Nephron progenitor cell (in vitro differentiated cells): ENCODE measurements around the gene CACNA1C.

ENCODE experiments used
- DNase-seq: peaks from one replicate; pipeline ENCODE4 v3.0.0; 2021
- H3K27ac Mint-ChIP-seq: 2 replicates; pipeline ENCODE4 v1.8.0; 2021; ENCODE audit warnings: mild to moderate bottlenecking, moderate library complexity, mixed read lengths
- H3K27me3 Mint-ChIP-seq: 2 replicates; pipeline ENCODE4 v1.8.0; 2021; ENCODE audit warnings: mild to moderate bottlenecking, low read depth, mixed read lengths; ENCODE audit not compliant: poor library complexity
- H3K36me3 Mint-ChIP-seq: 2 replicates; pipeline ENCODE4 v1.8.0; 2021; ENCODE audit warnings: low read depth, mixed read lengths
- H3K4me1 Mint-ChIP-seq: 2 replicates; pipeline ENCODE4 v1.8.0; 2021; ENCODE audit warnings: mixed read lengths
- H3K4me3 Mint-ChIP-seq: 2 replicates; pipeline ENCODE4 v1.8.0; 2021; ENCODE audit warnings: mild to moderate bottlenecking, moderate library complexity, mixed read lengths
- H3K9me3 Mint-ChIP-seq: 2 replicates; pipeline ENCODE4 v1.8.0; 2021; ENCODE audit warnings: mild to moderate bottlenecking, moderate library complexity, mixed read lengths
- TF ChIP-seq, protein P1 (sequence below): fragments of 200-600 bp; sonication (generic); IDR thresholded peaks from 2 replicates; pipeline ENCODE4 v1.5.0; 2021; ENCODE audit warnings: antibody characterized with exemption

The CACNA1C gene

GRCh38 chr12:2271961-2272360 lies 219.2 kb downstream of the CACNA1C start:
- no peak for DNase-seq
- H3K27me3 Mint-ChIP-seq = peaks cover 33% of the 10 kb centered on the region
- H3K4me1 Mint-ChIP-seq = peaks cover 20% of the 10 kb centered on the region
- no peaks in the 10 kb centered on the region for H3K9me3 Mint-ChIP-seq
- no peak overlapping the region for H3K4me3 Mint-ChIP-seq
- no peaks in the 10 kb centered on the region for H3K36me3 Mint-ChIP-seq
- TF ChIP-seq, protein P1, sequence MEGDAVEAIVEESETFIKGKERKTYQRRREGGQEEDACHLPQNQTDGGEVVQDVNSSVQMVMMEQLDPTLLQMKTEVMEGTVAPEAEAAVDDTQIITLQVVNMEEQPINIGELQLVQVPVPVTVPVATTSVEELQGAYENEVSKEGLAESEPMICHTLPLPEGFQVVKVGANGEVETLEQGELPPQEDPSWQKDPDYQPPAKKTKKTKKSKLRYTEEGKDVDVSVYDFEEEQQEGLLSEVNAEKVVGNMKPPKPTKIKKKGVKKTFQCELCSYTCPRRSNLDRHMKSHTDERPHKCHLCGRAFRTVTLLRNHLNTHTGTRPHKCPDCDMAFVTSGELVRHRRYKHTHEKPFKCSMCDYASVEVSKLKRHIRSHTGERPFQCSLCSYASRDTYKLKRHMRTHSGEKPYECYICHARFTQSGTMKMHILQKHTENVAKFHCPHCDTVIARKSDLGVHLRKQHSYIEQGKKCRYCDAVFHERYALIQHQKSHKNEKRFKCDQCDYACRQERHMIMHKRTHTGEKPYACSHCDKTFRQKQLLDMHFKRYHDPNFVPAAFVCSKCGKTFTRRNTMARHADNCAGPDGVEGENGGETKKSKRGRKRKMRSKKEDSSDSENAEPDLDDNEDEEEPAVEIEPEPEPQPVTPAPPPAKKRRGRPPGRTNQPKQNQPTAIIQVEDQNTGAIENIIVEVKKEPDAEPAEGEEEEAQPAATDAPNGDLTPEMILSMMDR = no peak
- peak overlapping the region; percentile 19 for H3K27ac Mint-ChIP-seq

GRCh38 chr12:2273288-2273687 lies 220.5 kb downstream of the CACNA1C start:
- DNase-seq = no peak
- H3K27me3 Mint-ChIP-seq = peaks cover 34% of the 10 kb centered on the region
- H3K4me1 Mint-ChIP-seq = peaks cover 26% of the 10 kb centered on the region

DNA sequence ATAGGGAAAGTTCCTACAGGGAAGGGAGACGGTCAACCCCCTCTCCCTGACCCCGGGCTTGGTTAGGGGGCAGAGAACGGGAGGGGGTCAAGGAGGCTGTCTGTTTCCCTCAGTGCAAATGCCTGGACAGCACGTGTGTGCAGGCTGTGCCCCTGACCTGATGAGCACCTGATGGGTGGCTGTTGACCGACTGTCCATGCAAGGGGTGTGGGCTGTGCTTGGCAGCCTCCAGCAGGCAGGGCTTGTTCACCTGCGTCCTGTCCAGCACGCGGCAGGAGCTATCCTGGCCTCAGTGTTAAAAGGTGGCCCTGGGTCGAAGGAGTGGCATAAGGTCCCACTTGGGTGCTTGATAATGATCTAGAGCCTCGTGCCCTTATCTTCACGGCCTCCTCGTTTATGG lies 221.0 kb downstream of the CACNA1C start:
- TF ChIP-seq, protein P1 = no peak
- peaks cover 26% of the 10 kb centered on the region for H3K4me1 Mint-ChIP-seq
- no peaks in the 10 kb centered on the region for H3K9me3 Mint-ChIP-seq
- H3K27ac Mint-ChIP-seq = no peak overlapping the region
- no peak overlapping the region for H3K4me3 Mint-ChIP-seq
- H3K27me3 Mint-ChIP-seq = peaks cover 31% of the 10 kb centered on the region
- no peaks in the 10 kb centered on the region for H3K36me3 Mint-ChIP-seq
- DNase-seq = no peak

More at GRCh38 chr12:2273288-2273687, 220.5 kb downstream of the CACNA1C start:
- no peak overlapping the region for H3K4me3 Mint-ChIP-seq
- TF ChIP-seq, protein P1 = no peak
- peak overlapping the region; percentile 5 for H3K27ac Mint-ChIP-seq
- no peaks in the 10 kb centered on the region for H3K36me3 Mint-ChIP-seq
- no peaks in the 10 kb centered on the region for H3K9me3 Mint-ChIP-seq

DNA sequence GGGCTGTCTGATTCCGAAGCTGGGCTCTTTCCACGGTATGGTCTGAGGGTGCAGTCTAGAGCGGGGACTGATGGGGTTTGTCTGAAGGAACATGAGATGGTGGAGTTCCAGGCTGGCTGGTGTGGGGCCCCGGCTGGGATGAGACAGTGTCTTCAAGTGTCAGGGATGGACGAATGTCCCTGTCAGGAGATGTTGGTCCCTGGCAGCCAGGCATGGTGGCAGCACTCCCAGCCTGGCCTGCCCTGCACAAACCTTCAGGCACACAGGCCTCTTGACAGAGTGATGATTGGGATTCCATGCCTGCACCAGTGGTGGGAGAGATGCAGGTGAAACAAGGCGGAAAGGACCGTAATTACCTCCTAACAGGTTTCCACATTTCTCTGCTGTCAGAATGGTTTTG lies 221.9 kb downstream of the CACNA1C start:
- H3K36me3 Mint-ChIP-seq = no peaks in the 10 kb centered on the region
- TF ChIP-seq, protein P1 = no peak
- no peak overlapping the region for H3K27ac Mint-ChIP-seq
- no peak for DNase-seq
- no peaks in the 10 kb centered on the region for H3K9me3 Mint-ChIP-seq
- H3K4me1 Mint-ChIP-seq = peaks cover 26% of the 10 kb centered on the region
- no peak overlapping the region for H3K4me3 Mint-ChIP-seq
- H3K27me3 Mint-ChIP-seq = peaks cover 26% of the 10 kb centered on the region

- TF ChIP-seq, protein P1 = no peak
- peaks cover 3% of the 10 kb centered on the region for H3K36me3 Mint-ChIP-seq
- no peak overlapping the region for H3K4me3 Mint-ChIP-seq
- DNase-seq = no peak
- peaks cover 26% of the 10 kb centered on the region for H3K4me1 Mint-ChIP-seq
- H3K27ac Mint-ChIP-seq = no peak overlapping the region
- H3K27me3 Mint-ChIP-seq = peaks cover 24% of the 10 kb centered on the region
- peaks cover 10% of the 10 kb centered on the region for H3K9me3 Mint-ChIP-seq
Measured at GRCh38 chr12:2276288-2277033, 223.7 kb downstream of the CACNA1C start.
